Upper lobe of left lung (tissue), 6 donors: ENCODE results near the gene CRKL. TPM values are rescaled to one million over a fixed set of nuclear protein-coding genes. Genes with fewer than 3 reads are reported as not detected.

Experiments used
- ATAC-seq, 2 donors: fragments of 200-7000 bp; cut with Tn5 transposase; one replicate each; pipeline ENCODE4 v1.9.1; 2022; ENCODE audit warnings: mild to moderate bottlenecking in 2 of 2, moderate library complexity in 2 of 2; ENCODE audit not compliant: low FRiP score in 2 of 2
- DNase-seq, 2 donors: peaks; one replicate each; pipeline ENCODE4 v3.0.0-alpha.2; 2019 to 2020
- H3K27ac ChIP-seq, 4 donors: fragments of 200-600 bp; sonication (generic); one replicate each; pipeline ENCODE4 v1.5.1; 2016 to 2019
- H3K27me3 ChIP-seq, 4 donors: fragments of 200-600 bp; sonication (generic); one replicate each; pipeline ENCODE4 v1.5.1; 2017 to 2019
- H3K36me3 ChIP-seq, 4 donors: fragments of 200-600 bp; sonication (generic); one replicate each; pipeline ENCODE4 v1.5.1; 2016 to 2019
- H3K4me1 ChIP-seq, 4 donors: fragments of 200-600 bp; sonication (generic); one replicate each; pipeline ENCODE4 v1.5.1; 2018 to 2019
- H3K4me3 ChIP-seq, 4 donors: fragments of 200-600 bp; sonication (generic); one replicate each; pipeline ENCODE4 v1.5.1; 2017 to 2019; ENCODE audit warnings: mild to moderate bottlenecking in 2 of 4, moderate library complexity in 1 of 4
- H3K9me3 ChIP-seq, 4 donors: fragments of 200-600 bp; sonication (generic); one replicate each; pipeline ENCODE4 v1.5.1; 2018 to 2019
- EP300 ChIP-seq, 4 donors: sonication (generic); formaldehyde crosslinking; IDR thresholded peaks; one replicate each; pipeline ENCODE4 v1.5.1; 2017; ENCODE audit warnings: antibody characterized with exemption in 4 of 4, control low read depth in 2 of 4
- POLR2A ChIP-seq, 4 donors: fragments of 450-650 bp; IDR thresholded peaks; one replicate each; pipeline ENCODE4 v1.5.1; 2016 to 2017; ENCODE audit warnings: antibody characterized with exemption in 4 of 4, mild to moderate bottlenecking in 2 of 4
- POLR2AphosphoS5 ChIP-seq, 2 donors: sonication (generic); formaldehyde crosslinking; IDR thresholded peaks; one replicate each; pipeline ENCODE4 v1.5.1; 2017; ENCODE audit warnings: antibody characterized with exemption in 2 of 2
- WGBS, 2 donors: methylation state at CpG; one replicate each; pipeline ENCODE4 v1.1.5; 2017 to 2018; 5-methylcytosine and 5-hydroxymethylcytosine counted together
- total RNA-seq, 6 donors: library from RNA; depleted of rRNA in 4 of 6; stranded (reverse); fragments of >200 nt in 4 of 6; gene quantifications; one replicate each; pipeline versions ENCODE4 v1.1.0 to v1.2.1, GENCODE V29; 2016 to 2021
- TF ChIP-seq, protein P1 (sequence below), 6 experiments: fragments of 450-650 bp in 4 of 6; fragments of 200-600 bp in 2 of 6; sonication (generic) in 2 of 6; IDR thresholded peaks; one replicate each; pipeline ENCODE4 v1.5.1; 2016 to 2019; ENCODE audit warnings: antibody characterized with exemption in 6 of 6
- donor health status: DM: no; HTN: no; CAD: no; lungs with moderate emphysema.
- donor health status: DM: no; HTN: yes; CAD: no; lungs with severe emphysema.

The CRKL gene
- total RNA-seq, 6 donors from 2014 or later = 35.6 to 65.4 (median 53.4) TPM

DNA sequence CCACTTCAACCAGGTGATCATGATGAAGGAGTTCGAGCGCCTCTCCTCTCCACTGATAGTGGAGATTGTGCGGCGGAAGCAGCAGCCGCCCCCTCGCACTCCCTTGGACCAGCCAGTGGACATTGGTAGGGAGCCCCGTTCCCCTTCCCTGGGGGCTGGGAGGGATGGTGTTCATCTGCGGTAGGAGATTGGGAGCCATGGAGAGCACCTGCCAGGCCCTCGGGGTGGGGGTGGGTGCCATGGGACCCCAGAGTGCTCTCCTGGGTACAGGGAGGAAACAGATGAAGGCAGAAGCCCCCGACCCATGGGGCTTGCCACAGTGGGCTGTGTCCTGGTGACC lies 77.7 kb downstream of the CRKL start:
- ATAC-seq = no peak
- peak in 1 of 2 donors; percentile 64 for DNase-seq
- no peaks in the 10 kb centered on the region for H3K9me3 ChIP-seq
- no peak overlapping the region for H3K4me3 ChIP-seq
- TF ChIP-seq EP300 (IDR thresholded peaks at IDR 0.05) (no peak), POLR2A (IDR thresholded peaks at IDR 0.05) (no peak), POLR2AphosphoS5 (IDR thresholded peaks at IDR 0.05) (no peak)
- TF ChIP-seq, protein P1, sequence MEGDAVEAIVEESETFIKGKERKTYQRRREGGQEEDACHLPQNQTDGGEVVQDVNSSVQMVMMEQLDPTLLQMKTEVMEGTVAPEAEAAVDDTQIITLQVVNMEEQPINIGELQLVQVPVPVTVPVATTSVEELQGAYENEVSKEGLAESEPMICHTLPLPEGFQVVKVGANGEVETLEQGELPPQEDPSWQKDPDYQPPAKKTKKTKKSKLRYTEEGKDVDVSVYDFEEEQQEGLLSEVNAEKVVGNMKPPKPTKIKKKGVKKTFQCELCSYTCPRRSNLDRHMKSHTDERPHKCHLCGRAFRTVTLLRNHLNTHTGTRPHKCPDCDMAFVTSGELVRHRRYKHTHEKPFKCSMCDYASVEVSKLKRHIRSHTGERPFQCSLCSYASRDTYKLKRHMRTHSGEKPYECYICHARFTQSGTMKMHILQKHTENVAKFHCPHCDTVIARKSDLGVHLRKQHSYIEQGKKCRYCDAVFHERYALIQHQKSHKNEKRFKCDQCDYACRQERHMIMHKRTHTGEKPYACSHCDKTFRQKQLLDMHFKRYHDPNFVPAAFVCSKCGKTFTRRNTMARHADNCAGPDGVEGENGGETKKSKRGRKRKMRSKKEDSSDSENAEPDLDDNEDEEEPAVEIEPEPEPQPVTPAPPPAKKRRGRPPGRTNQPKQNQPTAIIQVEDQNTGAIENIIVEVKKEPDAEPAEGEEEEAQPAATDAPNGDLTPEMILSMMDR (IDR thresholded peaks at IDR 0.05) = no peak
- H3K27me3 ChIP-seq = no peaks in the 10 kb centered on the region
- peaks cover 4 to 94% (median 70%) of the 10 kb centered on the region in 4 donors for H3K36me3 ChIP-seq
- H3K27ac ChIP-seq = no peak overlapping the region
- peaks cover 0 to 6% (median 3%) of the 10 kb centered on the region in 4 donors for H3K4me1 ChIP-seq
- 94% methylated on average over 10 of the region's 10 CpGs for WGBS, 2 donors

DNA sequence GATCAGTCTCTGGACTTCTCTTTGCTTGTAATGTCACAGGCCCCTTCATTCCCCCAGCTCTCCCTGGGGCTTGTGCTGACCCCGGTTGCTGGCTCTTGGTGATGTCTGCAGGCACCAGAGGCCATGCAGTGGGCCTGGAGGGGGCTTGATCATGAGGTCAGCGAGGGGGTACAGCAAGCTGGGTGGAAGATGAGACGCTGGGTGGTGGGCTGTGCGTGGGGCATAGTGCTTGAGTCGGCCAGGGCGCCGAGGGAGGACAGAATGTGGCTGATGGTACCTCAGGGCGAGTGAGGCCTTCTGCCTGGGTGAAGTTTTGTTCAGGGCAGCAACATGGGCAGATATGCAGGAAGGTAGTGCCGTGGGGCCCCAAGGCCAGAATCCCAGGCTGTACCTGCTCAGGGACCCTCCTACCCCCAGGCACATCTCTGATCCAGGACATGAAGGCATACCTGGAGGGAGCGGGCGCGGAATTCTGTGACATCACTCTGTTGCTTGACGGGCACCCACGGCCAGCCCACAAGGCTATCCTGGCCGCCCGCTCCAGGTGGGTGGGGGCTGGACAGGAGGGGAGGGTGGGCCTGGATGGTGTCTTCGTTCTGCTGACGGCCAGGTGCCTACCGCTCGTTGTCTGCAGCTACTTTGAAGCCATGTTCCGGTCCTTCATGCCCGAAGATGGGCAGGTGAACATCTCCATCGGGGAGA lies 78.3 kb downstream of the CRKL start:
- Histone ChIP-seq H3K27me3 (no peaks in the 10 kb centered on the region), H3K4me3 (no peak overlapping the region), H3K4me1 (peaks cover 5 to 12% (median 9%) of the 10 kb centered on the region in 4 donors), H3K36me3 (peaks cover 4 to 94% (median 75%) of the 10 kb centered on the region in 4 donors), H3K9me3 (no peaks in the 10 kb centered on the region), H3K27ac (no peak overlapping the region)
- DNase-seq (peak in 1 of 2 donors; percentile 61), ATAC-seq (no peak)
- WGBS, 2 donors = 95 to 97% methylated on average over 14 to 22 of the region's 23 CpGs
- TF ChIP-seq, protein P1 (IDR thresholded peaks at IDR 0.05) = no peak

DNA sequence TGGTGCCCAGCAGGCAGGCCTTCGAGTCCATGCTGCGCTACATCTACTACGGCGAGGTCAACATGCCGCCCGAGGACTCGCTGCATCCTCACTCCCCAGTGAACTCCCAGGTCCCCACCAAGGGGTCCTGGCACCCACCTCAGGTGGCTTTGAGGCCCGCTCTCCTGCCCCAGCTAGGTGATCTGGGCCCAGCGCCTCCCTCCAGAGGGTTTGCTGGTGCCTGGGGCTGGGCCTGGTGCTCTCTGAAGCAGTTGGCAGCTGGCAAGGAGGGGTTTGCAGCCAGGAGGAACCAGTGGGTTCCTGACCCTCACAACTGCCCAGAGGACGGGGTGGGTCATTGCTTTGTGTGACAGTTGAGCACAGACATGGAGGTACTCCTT lies 78.8 kb downstream of the CRKL start:
- H3K4me1 ChIP-seq = peaks cover 11 to 18% (median 14%) of the 10 kb centered on the region in 4 donors
- ATAC-seq = no peak
- TF ChIP-seq POLR2A (IDR thresholded peaks at IDR 0.05) (no peak), EP300 (IDR thresholded peaks at IDR 0.05) (no peak), POLR2AphosphoS5 (IDR thresholded peaks at IDR 0.05) (no peak)
- TF ChIP-seq, protein P1 (IDR thresholded peaks at IDR 0.05) = no peak
- no peak overlapping the region for H3K27ac ChIP-seq
- H3K9me3 ChIP-seq = no peaks in the 10 kb centered on the region
- 93% methylated on average over 3 to 10 of the region's 10 CpGs for WGBS, 2 donors
- H3K27me3 ChIP-seq = no peaks in the 10 kb centered on the region
- H3K36me3 ChIP-seq = peaks cover 4 to 90% (median 70%) of the 10 kb centered on the region in 4 donors
- peak in 1 of 2 donors; percentile 64 for DNase-seq
- H3K4me3 ChIP-seq = no peak overlapping the region

DNA sequence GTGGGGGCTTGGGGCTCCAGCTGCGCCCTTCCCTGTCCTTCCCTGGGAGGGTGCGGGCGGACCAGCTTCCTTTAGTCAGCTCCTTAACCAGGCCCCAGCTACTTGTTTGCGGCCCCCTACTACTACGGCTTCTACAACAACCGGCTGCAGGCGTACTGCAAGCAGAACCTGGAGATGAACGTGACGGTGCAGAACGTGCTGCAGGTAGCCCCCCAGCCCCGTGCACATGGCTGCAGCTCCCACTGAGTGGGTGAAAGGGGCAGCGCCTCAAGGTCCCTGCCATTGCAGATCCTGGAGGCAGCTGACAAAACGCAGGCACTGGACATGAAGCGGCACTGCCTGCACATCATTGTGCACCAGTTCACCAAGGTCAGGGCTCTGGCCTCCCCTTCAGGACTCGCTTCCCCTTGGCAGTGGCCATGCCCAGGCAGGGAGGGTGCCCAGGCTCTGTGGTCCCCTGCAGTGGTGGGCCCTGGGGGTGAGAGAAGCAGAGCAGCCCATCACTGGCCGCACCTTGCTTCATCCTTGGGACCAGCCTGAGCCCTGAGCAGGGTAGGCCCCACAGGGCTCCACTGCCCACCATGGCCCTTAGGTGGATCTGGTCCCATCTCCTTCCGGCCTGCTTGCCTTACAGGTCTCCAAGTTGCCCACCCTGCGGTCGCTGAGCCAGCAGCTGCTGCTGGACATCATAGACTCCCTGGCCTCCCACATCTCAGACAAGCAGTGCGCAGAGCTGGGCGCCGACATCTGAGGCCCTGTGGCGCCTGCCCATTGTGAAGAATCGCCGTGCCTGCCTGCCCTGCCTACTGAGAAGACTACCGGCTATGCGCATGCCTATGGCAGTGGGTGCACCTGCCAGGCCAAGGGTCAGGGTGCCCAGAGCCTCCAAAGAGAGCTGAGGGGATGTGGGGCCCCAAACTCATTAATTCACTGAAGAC lies 79.7 kb downstream of the CRKL start:
- Histone ChIP-seq H3K9me3 (no peaks in the 10 kb centered on the region), H3K27me3 (no peaks in the 10 kb centered on the region), H3K4me3 (no peak overlapping the region), H3K36me3 (peaks cover 4 to 82% (median 63%) of the 10 kb centered on the region in 4 donors), H3K27ac (no peak overlapping the region), H3K4me1 (peaks cover 13 to 22% (median 17%) of the 10 kb centered on the region in 4 donors)
- 92 to 94% methylated on average over 20 to 25 of the region's 27 CpGs for WGBS, 2 donors
- no peak for TF ChIP-seq EP300 (IDR thresholded peaks at IDR 0.05)
- TF ChIP-seq, protein P1 (IDR thresholded peaks at IDR 0.05) = no peak
- no peak for TF ChIP-seq POLR2AphosphoS5 (IDR thresholded peaks at IDR 0.05)
- TF ChIP-seq POLR2A (IDR thresholded peaks at IDR 0.05) = no peak
- peak in 1 of 2 donors; percentile 68 for DNase-seq
- ATAC-seq = no peak
